Trophoblast cell (in vitro differentiated cells and primary cell): ENCODE results near the gene ASB4.

Source experiments
- DNase-seq, 2 donors: peaks; one replicate each; pipeline ENCODE4 v3.0.0-alpha.2; 2016
- H2AFZ ChIP-seq: 2 replicates; pipeline ENCODE4 v1.6.1; 2013; ENCODE audit warnings: low read length, moderate library complexity, mild to moderate bottlenecking; ENCODE audit not compliant: insufficient read depth, poor library complexity
- H2AK5ac ChIP-seq: 2 replicates; pipeline ENCODE4 v1.6.1; 2013; ENCODE audit warnings: mild to moderate bottlenecking, low read length
- H2BK120ac ChIP-seq: 2 replicates; pipeline ENCODE4 v1.6.1; 2013; ENCODE audit warnings: low read length, mild to moderate bottlenecking, moderate library complexity; ENCODE audit not compliant: insufficient read depth, poor library complexity
- H2BK12ac ChIP-seq: 2 replicates; pipeline ENCODE4 v1.6.1; 2013; ENCODE audit warnings: mild to moderate bottlenecking, low read length, moderate library complexity
- H2BK5ac ChIP-seq: 2 replicates; pipeline ENCODE4 v1.6.1; 2013; ENCODE audit warnings: low read length, low read depth, moderate library complexity, mild to moderate bottlenecking; ENCODE audit not compliant: poor library complexity
- H3K14ac ChIP-seq: 2 replicates; pipeline ENCODE4 v1.6.1; 2013; ENCODE audit warnings: mild to moderate bottlenecking, low read length
- H3K18ac ChIP-seq: 2 replicates; pipeline ENCODE4 v1.6.1; 2013; ENCODE audit warnings: mild to moderate bottlenecking, low read length
- H3K23ac ChIP-seq: 2 replicates; pipeline ENCODE4 v1.6.1; 2013; ENCODE audit warnings: low read length
- H3K27ac ChIP-seq: 2 replicates; pipeline ENCODE4 v1.5.1; 2013; ENCODE audit warnings: low read depth, mild to moderate bottlenecking, inconsistent platforms, low read length, moderate library complexity
- H3K27me3 ChIP-seq: 2 replicates; pipeline ENCODE4 v1.6.1; 2013; ENCODE audit warnings: inconsistent platforms, mild to moderate bottlenecking, low read length, moderate library complexity; ENCODE audit not compliant: insufficient read depth
- H3K36me3 ChIP-seq, 2 experiments: 1 replicate in 1 of 2; 2 replicates in 1 of 2; pipeline ENCODE4 v1.6.1; 2013; ENCODE audit warnings: low read length in 2 of 2, mild to moderate bottlenecking in 2 of 2, moderate library complexity in 1 of 2; ENCODE audit not compliant: insufficient read depth in 2 of 2, control insufficient read depth in 1 of 2
- H3K4ac ChIP-seq: 2 replicates; pipeline ENCODE4 v1.6.1; 2013; ENCODE audit warnings: low read depth, mild to moderate bottlenecking, low read length, moderate library complexity
- H3K4me1 ChIP-seq, 2 experiments: 1 replicate in 1 of 2; 2 replicates in 1 of 2; pipeline ENCODE4 v1.6.1; 2013; ENCODE audit warnings: low read length in 2 of 2, mild to moderate bottlenecking in 2 of 2, moderate library complexity in 1 of 2; ENCODE audit not compliant: insufficient read depth in 2 of 2, control insufficient read depth in 1 of 2
- H3K4me2 ChIP-seq: 2 replicates; pipeline ENCODE4 v1.6.1; 2013; ENCODE audit warnings: inconsistent platforms, mild to moderate bottlenecking, low read length, moderate library complexity
- H3K4me3 ChIP-seq: 2 replicates; pipeline ENCODE4 v1.5.1; 2013; ENCODE audit warnings: mild to moderate bottlenecking, low read depth, low read length, inconsistent platforms
- H3K79me1 ChIP-seq: one replicate; pipeline ENCODE4 v1.6.1; 2013; ENCODE audit warnings: low read length
- H3K79me2 ChIP-seq: 2 replicates; pipeline ENCODE4 v1.6.1; 2013; ENCODE audit warnings: low read length, mild to moderate bottlenecking; ENCODE audit not compliant: control insufficient read depth, insufficient read depth, poor library complexity
- H3K9ac ChIP-seq: 2 replicates; pipeline ENCODE4 v1.6.1; 2013; ENCODE audit warnings: mild to moderate bottlenecking, low read length
- H3K9me3 ChIP-seq: 2 replicates; pipeline ENCODE4 v1.6.1; 2013; ENCODE audit warnings: low read depth, mild to moderate bottlenecking, control low read depth, inconsistent platforms, low read length; ENCODE audit not compliant: insufficient read depth
- H4K12ac ChIP-seq: 2 replicates; pipeline ENCODE4 v1.6.1; 2013; ENCODE audit warnings: low read depth, mild to moderate bottlenecking, low read length, moderate library complexity
- H4K8ac ChIP-seq: 2 replicates; pipeline ENCODE4 v1.6.1; 2013; ENCODE audit warnings: low read depth, mild to moderate bottlenecking, low read length, moderate library complexity
- H4K91ac ChIP-seq: one replicate; pipeline ENCODE4 v1.6.1; 2013; ENCODE audit warnings: low read depth, mild to moderate bottlenecking, low read length, moderate library complexity
- WGBS: extraction: QIAGEN DNeasy Blood & Tissue Kit; methylation state at CpG from one replicate; pipeline ENCODE4 v1.1.7; 2013; ENCODE audit warnings: missing lambda C conversion rate; ENCODE audit not compliant: insufficient read length, insufficient coverage; ENCODE audit errors: extremely low coverage; 5-methylcytosine and 5-hydroxymethylcytosine counted together

The ASB4 gene

DNA sequence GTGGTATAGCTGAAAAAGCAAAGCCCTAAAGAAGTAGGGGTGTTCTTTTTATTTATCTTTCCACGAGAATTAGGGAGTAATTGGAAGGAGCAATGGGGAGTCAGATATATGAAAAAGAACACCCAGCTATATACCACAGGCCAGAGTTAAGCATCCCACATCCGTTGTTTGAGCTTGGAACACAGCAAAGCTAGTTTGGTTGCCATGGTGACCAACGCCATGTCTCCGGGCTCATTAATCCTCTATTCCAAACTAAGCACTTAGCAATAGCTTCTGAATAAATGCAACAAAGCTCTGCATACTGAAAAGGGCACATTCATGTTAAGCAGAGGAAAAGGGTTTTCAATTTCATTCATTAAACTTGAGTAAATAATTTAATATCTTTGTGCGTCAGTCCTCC, 23.5 kb downstream of the ASB4 start:
- Histone ChIP-seq H2AFZ (no peak overlapping the region), H3K4me1 (no peaks in the 10 kb centered on the region), H2BK5ac (no peak overlapping the region), H3K4me3 (no peak overlapping the region), H3K4me2 (no peak overlapping the region), H4K91ac (no peak overlapping the region), H3K79me2 (no peaks in the 10 kb centered on the region), H2BK120ac (no peak overlapping the region), H3K79me1 (no peaks in the 10 kb centered on the region), H3K27me3 (no peaks in the 10 kb centered on the region), H3K14ac (no peak overlapping the region), H3K27ac (no peak overlapping the region), H3K9ac (no peak overlapping the region), H2AK5ac (no peak overlapping the region), H4K8ac (no peak overlapping the region), H3K18ac (no peak overlapping the region), H3K4ac (no peak overlapping the region), H3K23ac (no peak overlapping the region), H4K12ac (no peak overlapping the region), H3K9me3 (no peaks in the 10 kb centered on the region), H3K36me3 (no peaks in the 10 kb centered on the region), H2BK12ac (no peak overlapping the region)
- no CpG with 5 or more reads among the region's 5 CpGs for WGBS
- peak in 1 of 2 donors; percentile 36 for DNase-seq

DNA sequence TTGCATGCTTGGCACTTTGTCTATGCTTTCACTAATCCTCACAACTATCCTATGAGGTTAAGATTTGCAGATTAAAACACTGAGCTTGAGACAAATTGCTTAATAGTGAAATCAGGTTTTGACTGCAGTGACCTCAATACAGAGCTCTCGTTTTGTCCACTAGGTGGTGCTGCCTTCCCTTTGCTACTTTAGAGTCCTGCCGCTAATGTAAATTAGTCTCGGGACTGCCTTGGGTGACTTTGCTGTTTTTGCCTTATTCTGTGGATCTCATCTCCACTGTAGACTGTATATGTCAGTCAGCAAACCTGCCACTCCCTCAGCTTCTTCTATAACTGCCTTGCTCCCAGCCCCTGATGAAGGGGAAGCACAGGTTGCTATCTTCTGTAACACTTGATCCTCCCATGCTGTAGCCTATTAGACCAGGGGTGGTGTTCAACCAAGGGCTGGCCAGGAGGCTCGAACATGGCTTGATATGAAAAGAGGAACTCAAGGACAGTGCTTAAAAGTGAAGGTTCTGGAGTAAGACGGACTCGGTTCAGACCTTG, 26.0 kb downstream of the ASB4 start:
- Histone ChIP-seq H3K27ac (no peak overlapping the region), H2AK5ac (no peak overlapping the region), H3K4me3 (no peak overlapping the region), H3K14ac (no peak overlapping the region), H3K9ac (no peak overlapping the region), H3K18ac (no peak overlapping the region), H2BK12ac (no peak overlapping the region), H3K4ac (no peak overlapping the region), H3K79me2 (no peaks in the 10 kb centered on the region), H3K4me1 (no peaks in the 10 kb centered on the region), H2BK120ac (no peak overlapping the region), H4K12ac (no peak overlapping the region), H4K91ac (no peak overlapping the region), H3K27me3 (no peaks in the 10 kb centered on the region), H3K23ac (no peak overlapping the region), H2AFZ (no peak overlapping the region), H3K4me2 (no peak overlapping the region), H3K9me3 (no peaks in the 10 kb centered on the region), H4K8ac (no peak overlapping the region), H2BK5ac (no peak overlapping the region), H3K79me1 (no peaks in the 10 kb centered on the region), H3K36me3 (no peaks in the 10 kb centered on the region)
- peak; percentile 63 to 89 for DNase-seq
- no CpG with 5 or more reads among the region's 6 CpGs for WGBS

DNA sequence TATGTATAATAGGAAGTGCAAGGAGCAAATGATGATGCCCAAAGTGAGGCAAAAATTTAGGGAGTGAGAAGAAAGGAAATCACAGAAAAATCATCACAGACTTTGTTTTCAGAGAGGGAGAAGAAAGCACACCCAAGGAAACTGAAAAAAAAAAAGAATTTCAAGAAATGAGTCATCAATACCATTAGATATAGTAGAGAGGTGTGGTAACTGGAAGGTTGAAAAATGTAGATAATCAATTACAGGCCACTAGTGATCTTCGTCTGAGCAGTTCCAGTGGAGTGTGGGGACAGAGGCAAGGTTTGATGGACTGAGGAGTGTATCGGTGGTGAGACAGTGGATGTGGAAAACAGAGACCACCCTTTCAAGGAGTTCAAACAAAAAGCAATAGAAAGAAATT, 31.7 kb downstream of the ASB4 start:
- no peaks in the 10 kb centered on the region for H3K79me2 ChIP-seq
- H4K91ac ChIP-seq, result no peak overlapping the region
- H3K18ac ChIP-seq, result no peak overlapping the region
- no peak overlapping the region for H2BK5ac ChIP-seq
- H3K4me2 ChIP-seq, result no peak overlapping the region
- no peak overlapping the region for H3K4me3 ChIP-seq
- no peak overlapping the region for H4K12ac ChIP-seq
- no peak overlapping the region for H2AFZ ChIP-seq
- no peak overlapping the region for H2BK12ac ChIP-seq
- no peaks in the 10 kb centered on the region for H3K9me3 ChIP-seq
- no peak overlapping the region for H2BK120ac ChIP-seq
- H4K8ac ChIP-seq, result no peak overlapping the region
- H3K27me3 ChIP-seq, result no peaks in the 10 kb centered on the region
- no peak overlapping the region for H3K14ac ChIP-seq
- no peak overlapping the region for H3K23ac ChIP-seq
- no peak overlapping the region for H3K27ac ChIP-seq
- H2AK5ac ChIP-seq, result no peak overlapping the region
- no peaks in the 10 kb centered on the region for H3K36me3 ChIP-seq
- no CpG with 5 or more reads among the region's 2 CpGs for WGBS
- H3K4me1 ChIP-seq, result no peaks in the 10 kb centered on the region
- DNase-seq, result no peak
- no peak overlapping the region for H3K4ac ChIP-seq
- no peak overlapping the region for H3K9ac ChIP-seq
- H3K79me1 ChIP-seq, result no peaks in the 10 kb centered on the region

DNA sequence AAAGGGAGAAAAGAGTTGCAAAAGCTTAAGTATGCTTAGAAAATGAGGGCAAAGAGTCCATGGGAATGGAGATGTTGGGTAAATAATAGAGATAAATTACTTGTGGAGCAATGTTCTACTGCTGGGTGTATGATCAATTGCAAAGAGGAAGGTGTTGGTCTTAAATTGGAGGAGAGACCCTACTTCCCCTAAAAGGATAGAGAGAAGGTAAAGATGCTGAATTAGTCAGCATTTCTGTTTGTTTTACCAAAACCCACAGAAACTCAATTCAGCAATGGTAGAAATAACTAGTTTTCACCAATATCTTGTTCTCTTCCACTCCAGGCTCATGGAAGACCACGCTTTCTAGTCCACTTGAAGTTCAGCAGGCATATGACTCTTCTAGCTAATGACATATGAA, 32.1 kb downstream of the ASB4 start:
- Histone ChIP-seq H3K23ac (no peak overlapping the region), H2AK5ac (no peak overlapping the region), H3K36me3 (no peaks in the 10 kb centered on the region), H3K27me3 (no peaks in the 10 kb centered on the region), H3K79me2 (no peaks in the 10 kb centered on the region), H3K4me3 (no peak overlapping the region), H3K14ac (no peak overlapping the region), H3K4me2 (no peak overlapping the region), H2BK120ac (no peak overlapping the region), H2BK12ac (no peak overlapping the region), H3K79me1 (no peaks in the 10 kb centered on the region), H3K4ac (no peak overlapping the region), H3K18ac (no peak overlapping the region), H4K91ac (no peak overlapping the region), H2AFZ (no peak overlapping the region), H2BK5ac (no peak overlapping the region), H3K9ac (no peak overlapping the region), H3K27ac (no peak overlapping the region), H3K9me3 (no peaks in the 10 kb centered on the region), H4K8ac (no peak overlapping the region), H3K4me1 (no peaks in the 10 kb centered on the region), H4K12ac (no peak overlapping the region)
- DNase-seq, result no peak
- no CpG with 5 or more reads among the region's 1 CpG for WGBS
